GM20000 (cell line): ENCODE results near the gene AIDA.
"Not testable (repeated sequence)": the region's sequence is repeated elsewhere in the genome, so short reads cannot be mapped to it uniquely, and the experiment has no call there.

Experiments
- DNase-seq: peaks from one replicate; pipeline ENCODE4 v3.0.0; 2012; ENCODE audit warnings: low spot score
- TF ChIP-seq, protein P1 (sequence below): IDR thresholded peaks from 2 replicates; pipeline ENCODE4 v1.5.1; 2012; ENCODE audit warnings: mild to moderate bottlenecking, control low read depth; ENCODE audit errors: extremely low read depth, missing control alignments

The AIDA gene

DNA sequence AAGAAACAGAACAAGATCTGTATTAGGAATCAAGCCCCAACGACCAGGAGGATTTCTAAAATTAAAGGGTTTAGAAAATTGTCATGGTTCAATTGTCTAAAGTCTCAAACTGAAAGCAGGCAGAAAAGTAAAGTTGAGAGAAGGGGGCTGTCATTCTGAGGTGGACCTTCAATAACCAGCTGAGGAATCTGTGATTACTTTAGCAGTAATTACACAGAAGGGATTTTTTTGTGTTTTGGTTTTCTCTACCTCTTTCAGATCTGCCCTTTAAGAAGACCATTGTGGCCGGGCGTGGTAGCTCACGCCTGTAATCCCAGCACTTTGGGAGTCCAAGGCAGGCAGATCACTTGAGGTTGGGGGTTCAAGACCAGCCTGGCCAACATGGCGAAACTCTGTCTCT is 17.4 kb downstream of the AIDA start:
- peak; percentile 10 for DNase-seq
- TF ChIP-seq, protein P1, sequence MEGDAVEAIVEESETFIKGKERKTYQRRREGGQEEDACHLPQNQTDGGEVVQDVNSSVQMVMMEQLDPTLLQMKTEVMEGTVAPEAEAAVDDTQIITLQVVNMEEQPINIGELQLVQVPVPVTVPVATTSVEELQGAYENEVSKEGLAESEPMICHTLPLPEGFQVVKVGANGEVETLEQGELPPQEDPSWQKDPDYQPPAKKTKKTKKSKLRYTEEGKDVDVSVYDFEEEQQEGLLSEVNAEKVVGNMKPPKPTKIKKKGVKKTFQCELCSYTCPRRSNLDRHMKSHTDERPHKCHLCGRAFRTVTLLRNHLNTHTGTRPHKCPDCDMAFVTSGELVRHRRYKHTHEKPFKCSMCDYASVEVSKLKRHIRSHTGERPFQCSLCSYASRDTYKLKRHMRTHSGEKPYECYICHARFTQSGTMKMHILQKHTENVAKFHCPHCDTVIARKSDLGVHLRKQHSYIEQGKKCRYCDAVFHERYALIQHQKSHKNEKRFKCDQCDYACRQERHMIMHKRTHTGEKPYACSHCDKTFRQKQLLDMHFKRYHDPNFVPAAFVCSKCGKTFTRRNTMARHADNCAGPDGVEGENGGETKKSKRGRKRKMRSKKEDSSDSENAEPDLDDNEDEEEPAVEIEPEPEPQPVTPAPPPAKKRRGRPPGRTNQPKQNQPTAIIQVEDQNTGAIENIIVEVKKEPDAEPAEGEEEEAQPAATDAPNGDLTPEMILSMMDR = no peak

DNA sequence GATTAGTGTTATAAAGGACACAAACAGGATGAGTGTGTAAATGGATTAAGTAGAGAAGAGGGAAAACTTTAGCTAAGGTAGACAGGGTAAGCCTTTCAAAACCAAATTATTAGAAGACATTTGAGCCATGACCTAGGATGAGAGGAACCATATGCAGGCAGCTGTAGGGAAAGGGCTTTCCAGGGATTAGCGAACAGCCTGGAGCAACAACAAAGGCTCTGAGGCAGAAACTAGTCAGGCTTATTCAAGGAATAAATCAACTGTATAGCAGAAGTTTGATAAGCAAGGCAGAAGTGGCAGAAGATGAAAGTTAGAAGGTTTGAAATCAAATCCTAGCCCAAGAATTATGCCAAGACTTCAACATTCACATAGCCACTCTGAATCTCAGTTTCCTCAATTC is 21.3 kb downstream of the AIDA start:
- TF ChIP-seq, protein P1 = no peak

DNA sequence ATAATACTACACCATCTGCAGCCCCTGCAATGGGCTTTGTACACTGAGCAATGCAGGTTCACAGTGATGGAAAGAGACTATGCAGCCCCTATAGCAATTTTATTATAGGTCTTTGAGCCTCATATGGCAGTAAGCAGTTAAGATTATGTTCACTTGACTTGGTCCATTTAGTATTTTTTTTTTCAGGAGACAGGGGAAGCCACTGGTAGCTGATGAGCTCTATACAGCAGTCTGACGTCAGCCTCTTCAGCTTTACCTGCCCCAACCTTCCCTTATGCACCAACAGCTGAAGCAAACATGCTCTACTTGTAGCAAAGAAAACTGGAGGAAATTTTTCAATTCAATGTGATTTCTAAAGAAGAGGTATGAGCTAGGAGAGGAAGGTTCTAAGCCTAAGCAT is 32.2 kb downstream of the AIDA start:
- no peak for DNase-seq
- TF ChIP-seq, protein P1 = no peak

More for the DNA sequence above, 21.3 kb downstream of the AIDA start:
- DNase-seq = no peak

DNA sequence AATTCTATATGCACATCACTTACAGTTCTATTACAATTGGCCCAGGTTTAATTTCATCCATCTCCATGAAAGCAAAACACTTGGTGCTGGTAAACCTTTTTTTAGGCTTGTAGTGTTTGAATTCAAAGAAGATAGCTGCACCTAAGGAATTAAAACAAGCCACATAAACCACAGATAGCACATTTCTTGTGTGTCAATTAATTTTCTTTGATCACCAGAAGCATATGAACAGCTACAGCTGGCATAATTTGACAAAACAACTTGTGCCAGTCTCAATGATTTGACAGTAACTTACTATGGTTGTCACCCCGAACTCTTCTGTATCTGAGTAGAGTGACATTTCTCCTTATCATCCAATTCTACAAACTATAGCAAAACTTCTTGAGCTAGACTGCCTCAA is 42.2 kb downstream of the AIDA start:
- no peak for DNase-seq
- TF ChIP-seq, protein P1 = no peak

DNA sequence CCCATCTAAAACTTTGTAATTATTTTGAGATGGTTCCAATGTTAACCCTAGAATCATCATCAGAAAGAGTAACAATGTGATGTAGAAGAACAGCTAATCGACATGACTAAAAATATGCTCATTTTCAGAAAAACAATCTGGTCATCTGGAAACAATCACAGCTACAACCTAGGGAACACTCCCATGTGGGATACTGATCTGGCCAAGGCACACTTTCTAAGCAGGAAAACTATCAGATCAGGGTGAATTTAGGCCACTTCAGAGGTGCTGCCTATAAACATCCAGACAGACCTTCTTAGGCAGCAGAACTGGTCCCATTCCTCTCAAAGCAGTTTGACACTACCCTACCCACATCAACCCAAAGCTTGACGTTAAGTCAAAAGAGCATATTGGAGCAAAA is 43.2 kb downstream of the AIDA start:
- DNase-seq = not testable (repeated sequence)

DNA sequence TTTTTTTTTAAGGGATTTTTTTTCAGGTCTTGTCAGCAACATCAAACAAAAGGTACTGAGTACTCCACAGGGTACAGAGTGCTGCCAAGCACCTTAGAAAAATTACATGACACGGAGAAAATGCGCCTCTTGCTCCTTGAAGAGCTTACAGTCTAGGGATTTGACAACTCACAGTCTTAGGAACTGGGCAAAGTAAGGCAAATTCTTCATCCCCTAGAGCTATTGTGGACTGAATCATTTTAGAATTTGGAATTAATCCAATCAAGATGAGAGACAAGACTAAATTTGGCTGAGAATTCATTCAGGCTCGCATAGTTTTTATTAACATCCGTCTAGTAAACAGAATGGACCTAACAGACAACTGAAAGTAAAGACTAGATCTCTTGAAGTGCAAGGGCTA is 44.1 kb downstream of the AIDA start:
- not testable (repeated sequence) for DNase-seq

DNA sequence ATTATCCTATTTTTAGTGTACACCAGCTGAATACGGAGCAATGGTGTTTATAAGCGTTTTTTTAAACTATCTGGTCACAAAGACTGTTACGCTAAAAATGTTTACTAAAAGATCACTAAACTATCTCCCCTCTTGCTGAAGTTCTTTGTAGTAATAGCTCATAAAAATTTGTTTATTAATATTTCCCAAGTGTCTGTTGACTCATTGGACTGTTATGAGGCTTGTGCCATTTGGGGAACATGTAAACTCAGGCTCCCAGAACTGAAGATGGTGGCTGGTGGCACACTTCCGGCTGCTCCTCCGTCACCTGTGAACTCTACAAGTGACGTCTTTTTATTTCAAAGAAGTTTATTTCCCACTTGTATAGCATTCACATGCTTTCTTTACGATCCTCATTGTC is 46.3 kb downstream of the AIDA start:
- TF ChIP-seq, protein P1 = no peak
- DNase-seq = no peak

DNA sequence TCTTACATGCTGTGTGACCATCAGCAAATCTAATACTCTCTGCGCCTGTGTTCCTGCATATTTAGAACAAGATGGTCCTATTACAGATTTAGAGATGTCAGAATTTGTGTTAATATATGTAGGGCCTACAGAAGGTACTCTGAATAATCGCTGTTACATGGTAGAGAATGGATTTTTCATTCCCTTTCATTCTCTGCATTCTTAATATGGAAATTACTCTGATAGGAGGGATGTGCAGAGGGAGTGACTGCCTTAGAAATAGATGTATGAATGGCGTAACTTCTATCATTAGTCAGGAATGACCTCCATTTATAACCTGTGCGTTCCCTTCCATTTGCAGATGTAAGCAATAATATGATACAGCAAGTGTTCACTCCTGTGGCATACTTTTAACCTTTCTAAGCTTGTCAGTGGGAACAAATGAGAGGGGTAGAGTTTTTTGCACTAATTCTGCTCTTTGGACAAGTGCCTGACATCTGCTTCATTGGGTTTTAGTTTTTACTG is 48.8 kb downstream of the AIDA start:
- no peak for DNase-seq
- TF ChIP-seq, protein P1 = no peak

DNA sequence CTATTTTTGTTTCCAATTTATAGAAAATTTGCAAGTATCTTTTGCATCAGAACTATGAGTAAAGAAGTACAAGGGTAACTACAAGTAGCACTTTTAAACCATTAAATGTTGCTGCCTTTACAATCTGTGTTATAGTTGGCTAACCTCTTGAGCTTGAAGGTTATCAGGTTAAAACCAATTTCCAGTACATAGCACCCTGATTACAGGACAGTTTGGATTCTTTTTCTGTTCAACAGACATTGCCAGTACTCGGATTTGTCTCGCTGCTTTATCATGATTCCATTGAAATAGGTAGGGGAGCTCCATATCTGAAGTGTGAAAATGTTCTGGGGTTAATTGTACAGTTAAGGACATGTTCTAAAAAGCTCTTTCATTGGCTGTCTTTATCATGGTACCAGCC is 54.4 kb downstream of the AIDA start:
- no peak for DNase-seq
- TF ChIP-seq, protein P1 = no peak
